H1 (cell line): ENCODE data around the gene KRTAP20-3. TPM values are rescaled to one million over a fixed set of nuclear protein-coding genes. Genes with fewer than 3 reads are reported as not detected.

Experiments used
- CTCF ChIA-PET: fragments of 300-600 bp; sonication (Branson Sonifier 250); formaldehyde crosslinking; loops from one replicate; lab custom pipeline; 2021; ENCODE audit not compliant: partially characterized antibody; lab: Charles Lee
- POLR2A ChIA-PET: fragments of 300-600 bp; sonication (Branson Sonifier 250); formaldehyde crosslinking; loops from one replicate; lab custom pipeline; 2021; ENCODE audit warnings: inconsistent platforms; ENCODE audit not compliant: partially characterized antibody; lab: Charles Lee
- DNase-seq, 2 experiments: peaks; one replicate each; pipeline versions ENCODE4 v3.0.0 to v3.0.0-alpha.2; 2010 to 2022; ENCODE audit warnings: low spot score in 2 of 2, low read depth in 1 of 2, mixed read lengths in 1 of 2
- FAIRE-seq: peaks from 2 replicates; lab custom pipeline; 2011; peaks lifted over from hg19 to GRCh38; lab: Jason Lieb, UNC
- H2AFZ ChIP-seq: 2 replicates; pipeline ENCODE4 v1.8.1; 2012; ENCODE audit warnings: low read length, inconsistent platforms
- H2AK5ac ChIP-seq: 2 replicates; pipeline ENCODE4 v1.6.1; 2013; ENCODE audit warnings: low read depth, low read length
- H2BK120ac ChIP-seq: replicated peaks from 2 replicates; pipeline ENCODE3; 2013; ENCODE audit warnings: low read depth, low read length, inconsistent platforms
- H2BK12ac ChIP-seq: 2 replicates; pipeline ENCODE4 v1.6.1; 2013; ENCODE audit warnings: low read depth, low read length
- H2BK15ac ChIP-seq: 2 replicates; pipeline ENCODE4 v1.6.1; 2013; ENCODE audit warnings: low read length
- H2BK20ac ChIP-seq: 2 replicates; pipeline ENCODE4 v1.6.1; 2013; ENCODE audit warnings: low read length
- H2BK5ac ChIP-seq: 2 replicates; pipeline ENCODE4 v1.6.1; 2013; ENCODE audit warnings: low read depth, low read length
- H3K14ac ChIP-seq: 2 replicates; pipeline ENCODE4 v1.6.1; 2013; ENCODE audit warnings: inconsistent platforms; ENCODE audit not compliant: insufficient read length
- H3K18ac ChIP-seq: 2 replicates; pipeline ENCODE4 v1.6.1; 2013; ENCODE audit warnings: low read length; ENCODE audit errors: extremely low read depth
- H3K23ac ChIP-seq: 2 replicates; pipeline ENCODE4 v1.6.1; 2013; ENCODE audit warnings: inconsistent platforms; ENCODE audit not compliant: insufficient read length
- H3K23me2 ChIP-seq: 2 replicates; pipeline ENCODE4 v1.6.1; 2013; ENCODE audit warnings: low read depth, low read length
- H3K27ac ChIP-seq: 2 replicates; pipeline ENCODE4 v1.6.1; 2011; ENCODE audit warnings: low read depth, low read length, inconsistent platforms
- H3K27me3 ChIP-seq, 4 experiments: replicated peaks in 1 of 4; 1 replicate in 1 of 4; 2 replicates in 3 of 4; pipeline versions ENCODE4 v1.6.1 to v1.8.1; 2011 to 2013; ENCODE audit warnings: low read length in 3 of 4, mild to moderate bottlenecking in 3 of 4, inconsistent platforms in 2 of 4, mixed read lengths in 2 of 4, moderate library complexity in 1 of 4; ENCODE audit not compliant: control insufficient read depth in 3 of 4, insufficient read depth in 3 of 4; ENCODE audit errors: extremely low read depth in 1 of 4
- H3K36me3 ChIP-seq, 4 experiments: 2 replicates each; pipeline versions ENCODE4 v1.6.1 to v1.8.1; 2011 to 2013; ENCODE audit warnings: mild to moderate bottlenecking in 4 of 4, low read length in 3 of 4, moderate library complexity in 2 of 4, control low read depth in 1 of 4, inconsistent platforms in 1 of 4; ENCODE audit not compliant: insufficient read depth in 4 of 4, control insufficient read depth in 2 of 4
- H3K4ac ChIP-seq: replicated peaks from 2 replicates; pipeline ENCODE3; 2013; ENCODE audit warnings: low read length, low read depth, mixed read lengths, inconsistent platforms; ENCODE audit not compliant: insufficient read length
- H3K4me1 ChIP-seq, 4 experiments: replicated peaks in 1 of 4; 1 replicate in 1 of 4; 2 replicates in 3 of 4; pipeline versions ENCODE4 v1.6.1 to v1.8.1; 2011 to 2013; ENCODE audit warnings: low read length in 3 of 4, inconsistent platforms in 2 of 4, mixed read lengths in 1 of 4; ENCODE audit not compliant: insufficient read depth in 4 of 4, control insufficient read depth in 3 of 4
- H3K4me2 ChIP-seq, 2 experiments: 2 replicates each; pipeline versions ENCODE4 v1.6.1 to v1.8.1; 2011 to 2013; ENCODE audit warnings: low read depth in 2 of 2, low read length in 2 of 2, control low read depth in 1 of 2, inconsistent platforms in 1 of 2, mild to moderate bottlenecking in 1 of 2; ENCODE audit not compliant: insufficient read depth in 1 of 2
- H3K4me3 ChIP-seq, 4 experiments: fragments of 200-600, 300-600 bp in 1 of 4; sonication (generic), shearing (Covaris generic), sonication (Bioruptor Twin) in 1 of 4; 2 replicates each; pipeline versions ENCODE4 v1.5.1 to v1.8.1; 2011 to 2016; ENCODE audit warnings: low read length in 4 of 4, low read depth in 3 of 4, control low read depth in 2 of 4, inconsistent platforms in 2 of 4, mild to moderate bottlenecking in 2 of 4, mixed read lengths in 1 of 4, moderate library complexity in 1 of 4; ENCODE audit not compliant: insufficient read depth in 2 of 4; ENCODE audit errors: extremely low read depth in 1 of 4
- H3K56ac ChIP-seq: replicated peaks from 2 replicates; pipeline ENCODE3; 2013; ENCODE audit warnings: low read depth, mild to moderate bottlenecking, mixed read lengths, low read length, inconsistent platforms; ENCODE audit not compliant: insufficient read length
- H3K79me1 ChIP-seq: 2 replicates; pipeline ENCODE4 v1.6.1; 2013; ENCODE audit warnings: low read depth, low read length, control low read depth
- H3K79me2 ChIP-seq, 2 experiments: 2 replicates each; pipeline versions ENCODE4 v1.6.1 to v1.8.1; 2012 to 2013; ENCODE audit warnings: low read length in 2 of 2, mild to moderate bottlenecking in 2 of 2, inconsistent platforms in 1 of 2; ENCODE audit not compliant: insufficient read depth in 2 of 2, control insufficient read depth in 1 of 2
- H3K9ac ChIP-seq, 4 experiments: replicated peaks in 1 of 4; 1 replicate in 1 of 4; 2 replicates in 3 of 4; pipeline versions ENCODE4 v1.6.1 to v1.8.1; 2011 to 2013; ENCODE audit warnings: low read depth in 3 of 4, low read length in 3 of 4, control low read depth in 2 of 4, mild to moderate bottlenecking in 2 of 4, moderate library complexity in 2 of 4, inconsistent platforms in 1 of 4; ENCODE audit errors: extremely low read depth in 1 of 4
- H3K9me3 ChIP-seq, 2 experiments: 2 replicates each; pipeline versions ENCODE4 v1.6.1 to v1.8.1; 2012 to 2013; ENCODE audit warnings: mild to moderate bottlenecking in 2 of 2, moderate library complexity in 2 of 2, control low read depth in 1 of 2, inconsistent platforms in 1 of 2, low read depth in 1 of 2, low read length in 1 of 2, mixed read lengths in 1 of 2; ENCODE audit not compliant: insufficient read depth in 2 of 2
- H4K20me1 ChIP-seq, 2 experiments: replicated peaks in 1 of 2; 2 replicates each; pipeline versions ENCODE3 to v1.8.1; 2011 to 2013; ENCODE audit warnings: inconsistent platforms in 2 of 2, low read length in 2 of 2, mild to moderate bottlenecking in 1 of 2; ENCODE audit not compliant: insufficient read depth in 2 of 2, control insufficient read depth in 1 of 2
- H4K5ac ChIP-seq: 2 replicates; pipeline ENCODE4 v1.6.1; 2013; ENCODE audit warnings: low read length, low read depth, mixed read lengths, inconsistent platforms; ENCODE audit not compliant: insufficient read length
- H4K8ac ChIP-seq: 2 replicates; pipeline ENCODE4 v1.8.0; 2013; ENCODE audit warnings: mild to moderate bottlenecking, moderate library complexity, low read length, inconsistent platforms; ENCODE audit not compliant: insufficient read depth; ENCODE audit errors: extremely low read depth
- H4K91ac ChIP-seq: replicated peaks from 2 replicates; pipeline ENCODE3; 2013; ENCODE audit warnings: low read length, mixed read lengths, inconsistent platforms; ENCODE audit not compliant: insufficient read length
- CBX8 ChIP-seq: fragments of 300-800, 300-1000 bp; sonication (generic); IDR thresholded peaks from 2 replicates; pipeline ENCODE4 v1.7.1; 2016; ENCODE audit warnings: low read depth, low read length, borderline replicate concordance
- POU5F1 ChIP-seq: IDR thresholded peaks from 2 replicates; pipeline ENCODE4 v1.6.1; 2011; ENCODE audit warnings: low read depth, mild to moderate bottlenecking, low read length, moderate library complexity
- YY1 ChIP-seq: IDR thresholded peaks from 2 replicates; pipeline ENCODE4 v1.6.1; 2011; ENCODE audit warnings: low read depth, mild to moderate bottlenecking, low read length
- WGBS, 2 experiments: shearing (Covaris generic) in 1 of 2; methylation state at CpG; one replicate each; pipeline versions ENCODE4 v1.1.6 to v1.1.7; 2013 to 2015; ENCODE audit warnings: low lambda C conversion rate in 2 of 2, mixed read lengths in 2 of 2, inconsistent platforms in 1 of 2, low coverage in 1 of 2, missing lambda C conversion rate in 1 of 2; ENCODE audit not compliant: insufficient replicate concordance in 2 of 2, insufficient coverage in 1 of 2, insufficient read length in 1 of 2; ENCODE audit errors: extremely low coverage in 1 of 2, missing lambda C conversion rate in 1 of 2; 5-methylcytosine and 5-hydroxymethylcytosine counted together
- polyA plus RNA-seq, 7 experiments: library from polyadenylated mRNA; depleted of rRNA in 3 of 7; stranded (reverse) in 5 of 7; unstranded in 2 of 7; fragments of >200 nt in 5 of 7; fragments of 200-250 nt in 2 of 7; gene quantifications; 1 replicate in 5 of 7; 2 replicates in 1 of 7; 4 replicates in 1 of 7; pipeline versions ENCODE4 v1.2.1 to v1.2.3, GENCODE V29; 2011 to 2013; ENCODE audit warnings: missing spikeins in 2 of 7, mixed read lengths in 2 of 7
- total RNA-seq: library from RNA; stranded (reverse); fragmentation: NEBNext Ultra II Directional; extraction: Animal tissue kit (Norgen Biotek cat#: 25700); gene quantifications from 2 replicates; pipeline ENCODE4 v1.2.1, GENCODE V29; 2021

KRTAP20-3 gene
- total and polyA plus RNA-seq, 2 of the 8 experiments (the other 6 are each of a cell fraction or from before 2014, with no cell fraction given) = not detected

DNA sequence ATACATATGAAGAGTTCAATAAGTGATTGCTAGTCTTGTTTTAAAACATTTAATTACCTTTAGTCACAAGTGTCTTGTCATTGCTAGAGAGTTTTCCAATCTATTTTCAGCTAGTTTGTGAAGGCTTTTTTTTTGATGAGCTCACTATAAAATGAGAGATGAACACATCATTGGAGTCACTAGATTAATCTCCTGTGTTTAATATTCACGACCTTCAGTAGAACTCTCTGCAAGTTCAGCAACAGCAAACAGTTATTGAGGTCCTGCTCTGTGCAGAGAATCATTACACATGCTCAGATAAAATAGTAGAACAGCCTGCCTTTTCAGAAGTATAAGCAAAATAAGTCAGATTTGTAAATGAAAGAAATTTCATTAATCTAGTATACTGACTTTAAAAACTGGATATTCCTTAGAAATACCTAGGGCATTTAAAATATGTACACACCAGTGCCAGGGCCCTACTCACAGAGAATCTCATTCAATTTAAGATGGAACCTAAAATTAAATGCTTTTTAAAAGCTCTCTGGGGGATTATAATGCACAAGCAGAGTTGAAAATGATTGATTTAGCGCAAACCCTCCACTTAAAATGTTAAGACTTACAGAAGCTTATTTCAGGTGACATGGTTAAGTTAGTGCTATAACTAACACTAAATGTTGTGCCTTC lies 30.5 kb downstream of the KRTAP20-3 start:
- H2BK20ac ChIP-seq = no peak overlapping the region
- H2BK5ac ChIP-seq = no peak overlapping the region
- no peaks in the 10 kb centered on the region for H4K20me1 ChIP-seq
- H2BK15ac ChIP-seq = no peak overlapping the region
- no peaks in the 10 kb centered on the region for H3K79me1 ChIP-seq
- H3K18ac ChIP-seq = no peak overlapping the region
- no peak overlapping the region for H4K91ac ChIP-seq
- H3K56ac ChIP-seq = no peak overlapping the region
- H3K4me3 ChIP-seq = no peak overlapping the region
- no peak overlapping the region for H2AFZ ChIP-seq
- H3K4me1 ChIP-seq = peaks cover 0 to 4% (median 0%) of the 10 kb centered on the region in 4 experiments; a peak in 2 of 7 replicates
- WGBS, 2 experiments = 95% methylated on average over 2 of the region's 2 CpGs; no CpG with 5 or more reads in 1 of the 2 experiments
- no peaks in the 10 kb centered on the region for H3K36me3 ChIP-seq
- H4K5ac ChIP-seq = no peak overlapping the region
- FAIRE-seq = no peak
- no peak overlapping the region for H3K4me2 ChIP-seq
- DNase-seq = no peak
- no peak overlapping the region for H3K14ac ChIP-seq
- H2BK12ac ChIP-seq = no peak overlapping the region
- H3K23me2 ChIP-seq = no peaks in the 10 kb centered on the region
- no peak overlapping the region for H3K27ac ChIP-seq
- no peak overlapping the region for H2AK5ac ChIP-seq
- H3K79me2 ChIP-seq = no peaks in the 10 kb centered on the region
- H3K23ac ChIP-seq = no peak overlapping the region
- H3K4ac ChIP-seq = no peak overlapping the region
- H3K9me3 ChIP-seq = no peaks in the 10 kb centered on the region
- no peak overlapping the region for H3K9ac ChIP-seq
- ChIA-PET CTCF (interaction anchor here (1.1 kb wide), 1 partner anchor 15 kb away, joined by 3 read pairs; no protein-coding TSS in a partner anchor), POLR2A (no interaction called here)
- H2BK120ac ChIP-seq = no peak overlapping the region
- H3K27me3 ChIP-seq = no peaks in the 10 kb centered on the region
- no peak overlapping the region for H4K8ac ChIP-seq
- TF ChIP-seq CBX8 (no peak), POU5F1 (no peak), YY1 (no peak)
